ENCODE results near the gene NEDD4L. TPM values are rescaled to one million over a fixed set of nuclear protein-coding genes. Genes with fewer than 3 reads are reported as not detected.

Gene NEDD4L
- total RNA-seq, 2 experiments from 2014 or later = 3.4 to 4.3 TPM

GRCh38 chr18:58135183-58135641 is 91.2 kb downstream of the NEDD4L start:
- Mint-ChIP-seq H3K9me3 (ENCODE audit: insufficient read depth) (no peaks in the 10 kb centered on the region), H3K36me3 (ENCODE audit: low read depth) (no peaks in the 10 kb centered on the region), H3K27me3 (ENCODE audit: low read depth) (peaks cover 14% of the 10 kb centered on the region), H3K27ac (no peak overlapping the region), H3K4me3 (no peak overlapping the region), H3K4me1 (ENCODE audit: low read depth) (peaks cover 20% of the 10 kb centered on the region)
- CTCF ChIA-PET = interaction anchor here (0.6 to 3.1 kb wide), 24 partner anchors 8 to 506 kb away, joined by 3 to 12 read pairs (median 3); partner anchors contain the start of gene NEDD4L
- peak; percentile 48 for DNase-seq
- ATAC-seq = peak; percentile 62
- POLR2A ChIA-PET = no interaction called here

DNA sequence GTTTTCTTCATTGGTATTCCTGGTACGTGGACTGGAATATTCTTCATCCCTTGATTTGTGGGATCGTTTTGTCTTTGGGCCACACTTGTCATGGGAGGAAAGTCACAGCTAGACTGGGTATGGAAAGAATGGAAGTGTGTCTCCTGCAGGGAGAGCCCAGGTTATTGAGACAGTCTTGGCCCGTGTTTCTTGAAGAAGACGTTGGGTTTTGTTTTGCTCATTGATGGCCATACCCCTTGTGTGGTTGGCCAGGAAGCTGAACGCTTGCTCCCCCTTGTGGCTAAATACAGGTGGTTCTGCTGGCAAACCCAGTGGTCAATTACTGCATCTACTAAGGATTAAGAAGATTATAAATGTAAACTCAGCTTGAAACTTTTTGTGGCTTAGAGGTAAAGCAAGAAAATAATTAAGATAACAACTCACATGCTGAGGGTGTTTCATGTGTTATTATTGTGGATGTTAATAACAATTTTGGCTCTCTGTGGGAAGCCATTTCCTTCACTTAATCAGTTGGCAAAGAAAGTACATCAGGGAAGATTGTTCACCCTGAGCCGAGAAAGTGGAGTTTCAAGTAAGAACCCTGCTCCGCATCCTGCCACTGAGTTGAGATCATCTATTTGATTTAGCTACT is 91.8 kb downstream of the NEDD4L start:
- H3K27ac Mint-ChIP-seq = no peak overlapping the region
- H3K9me3 Mint-ChIP-seq (ENCODE audit: insufficient read depth) = no peaks in the 10 kb centered on the region
- ATAC-seq (peak; percentile 86), DNase-seq (peak; percentile 68)
- no peak overlapping the region for H3K4me3 Mint-ChIP-seq
- ChIA-PET CTCF (interaction anchor here (0.7 to 3.1 kb wide), 26 partner anchors 9 to 506 kb away, joined by 3 to 12 read pairs (median 3); partner anchors contain the start of gene NEDD4L), POLR2A (no interaction called here)
- H3K4me1 Mint-ChIP-seq (ENCODE audit: low read depth) = peaks cover 20% of the 10 kb centered on the region
- peaks cover 14% of the 10 kb centered on the region for H3K27me3 Mint-ChIP-seq (ENCODE audit: low read depth)
- no peaks in the 10 kb centered on the region for H3K36me3 Mint-ChIP-seq (ENCODE audit: low read depth)

DNA sequence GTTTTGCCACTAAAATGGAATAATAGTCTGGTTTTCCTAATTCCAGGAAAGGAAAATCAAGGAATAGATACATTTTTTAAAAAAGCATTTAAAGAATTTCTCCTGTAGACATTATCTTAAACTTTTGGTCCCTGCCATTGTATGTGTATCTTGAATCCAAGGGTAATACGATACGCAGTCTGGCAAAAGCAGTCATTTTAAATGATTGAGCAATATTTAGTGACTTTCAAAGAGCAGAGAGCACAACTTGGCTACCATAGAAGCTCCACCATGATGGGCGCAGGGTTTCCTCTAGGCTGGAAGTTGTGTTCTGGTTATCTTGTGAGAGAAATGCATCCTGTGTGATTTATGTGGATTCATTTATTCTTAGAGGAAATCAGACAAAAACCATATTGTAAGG is 92.9 kb downstream of the NEDD4L start:
- Mint-ChIP-seq H3K4me1 (ENCODE audit: low read depth) (peaks cover 20% of the 10 kb centered on the region), H3K36me3 (ENCODE audit: low read depth) (no peaks in the 10 kb centered on the region), H3K27me3 (ENCODE audit: low read depth) (peaks cover 14% of the 10 kb centered on the region), H3K4me3 (no peak overlapping the region), H3K9me3 (ENCODE audit: insufficient read depth) (no peaks in the 10 kb centered on the region), H3K27ac (no peak overlapping the region)
- POLR2A ChIA-PET = no interaction called here
- DNase-seq (no peak), ATAC-seq (no peak)
- CTCF ChIA-PET = interaction anchor here (1.1 to 3.1 kb wide), 5 partner anchors 15 to 99 kb away, joined by 4 to 12 read pairs (median 7); partner anchors contain the start of gene NEDD4L

GRCh38 chr18:58139459-58140386 is 95.7 kb downstream of the NEDD4L start:
- ATAC-seq = no peak
- Mint-ChIP-seq H3K4me3 (no peak overlapping the region), H3K27ac (no peak overlapping the region), H3K36me3 (ENCODE audit: low read depth) (no peaks in the 10 kb centered on the region), H3K4me1 (ENCODE audit: low read depth) (peaks cover 18% of the 10 kb centered on the region), H3K27me3 (ENCODE audit: low read depth) (peaks cover 14% of the 10 kb centered on the region), H3K9me3 (ENCODE audit: insufficient read depth) (no peaks in the 10 kb centered on the region)
- ChIA-PET POLR2A (no interaction called here), CTCF (interaction anchor here (1.0 kb wide), 1 partner anchor 88 kb away, joined by 3 read pairs; no protein-coding TSS in a partner anchor)
- DNase-seq = no peak

- H3K27me3 Mint-ChIP-seq (ENCODE audit: low read depth) = peaks cover 12% of the 10 kb centered on the region
- H3K4me1 Mint-ChIP-seq (ENCODE audit: low read depth) = peaks cover 9% of the 10 kb centered on the region
- ATAC-seq (no peak), DNase-seq (no peak)
- no peaks in the 10 kb centered on the region for H3K36me3 Mint-ChIP-seq (ENCODE audit: low read depth)
- POLR2A ChIA-PET = no interaction called here
- H3K27ac Mint-ChIP-seq = no peak overlapping the region
- H3K4me3 Mint-ChIP-seq = no peak overlapping the region
- H3K9me3 Mint-ChIP-seq (ENCODE audit: insufficient read depth) = no peaks in the 10 kb centered on the region
- CTCF ChIA-PET = interaction anchor here (1.0 kb wide), 1 partner anchor 89 kb away, joined by 3 read pairs; no protein-coding TSS in a partner anchor
Measured at GRCh38 chr18:58140387-58141325, 96.6 kb downstream of the NEDD4L start.

DNA sequence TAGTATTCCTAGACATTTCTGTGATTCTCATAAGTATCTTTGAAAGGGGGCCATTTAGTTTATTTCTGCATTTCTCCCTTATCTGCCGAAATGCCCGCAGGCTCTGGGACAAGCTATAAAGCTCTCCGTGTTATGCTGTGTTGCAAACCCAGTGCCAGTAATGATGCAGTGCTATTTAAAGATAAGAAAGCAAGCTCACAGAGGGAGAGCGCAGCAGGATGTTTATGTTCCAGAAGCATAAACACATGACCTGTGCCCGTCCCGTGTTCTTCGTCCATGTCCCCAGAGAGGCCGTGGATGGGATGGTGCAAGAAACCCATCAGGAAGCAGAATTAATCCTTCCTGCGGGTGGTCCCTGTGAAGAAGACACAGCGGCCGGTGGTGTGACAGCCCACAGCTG is 99.4 kb downstream of the NEDD4L start:
- H3K9me3 Mint-ChIP-seq (ENCODE audit: insufficient read depth) = no peaks in the 10 kb centered on the region
- no peak for ATAC-seq
- ChIA-PET CTCF (interaction anchor here (1.0 kb wide), 1 partner anchor 100 kb away, joined by 3 read pairs; no protein-coding TSS in a partner anchor), POLR2A (no interaction called here)
- no peak overlapping the region for H3K27ac Mint-ChIP-seq
- peaks cover 6% of the 10 kb centered on the region for H3K27me3 Mint-ChIP-seq (ENCODE audit: low read depth)
- H3K4me3 Mint-ChIP-seq = no peak overlapping the region
- H3K4me1 Mint-ChIP-seq (ENCODE audit: low read depth) = peaks cover 3% of the 10 kb centered on the region
- DNase-seq = no peak
- no peaks in the 10 kb centered on the region for H3K36me3 Mint-ChIP-seq (ENCODE audit: low read depth)

GRCh38 chr18:58144106-58144505 is 100.1 kb downstream of the NEDD4L start:
- ChIA-PET CTCF (no interaction called here), POLR2A (no interaction called here)
- DNase-seq (no peak), ATAC-seq (no peak)
- Mint-ChIP-seq H3K27ac (no peak overlapping the region), H3K27me3 (ENCODE audit: low read depth) (peaks cover 3% of the 10 kb centered on the region), H3K36me3 (ENCODE audit: low read depth) (no peaks in the 10 kb centered on the region), H3K4me3 (no peak overlapping the region), H3K9me3 (ENCODE audit: insufficient read depth) (no peaks in the 10 kb centered on the region), H3K4me1 (ENCODE audit: low read depth) (peaks cover 3% of the 10 kb centered on the region)

DNA sequence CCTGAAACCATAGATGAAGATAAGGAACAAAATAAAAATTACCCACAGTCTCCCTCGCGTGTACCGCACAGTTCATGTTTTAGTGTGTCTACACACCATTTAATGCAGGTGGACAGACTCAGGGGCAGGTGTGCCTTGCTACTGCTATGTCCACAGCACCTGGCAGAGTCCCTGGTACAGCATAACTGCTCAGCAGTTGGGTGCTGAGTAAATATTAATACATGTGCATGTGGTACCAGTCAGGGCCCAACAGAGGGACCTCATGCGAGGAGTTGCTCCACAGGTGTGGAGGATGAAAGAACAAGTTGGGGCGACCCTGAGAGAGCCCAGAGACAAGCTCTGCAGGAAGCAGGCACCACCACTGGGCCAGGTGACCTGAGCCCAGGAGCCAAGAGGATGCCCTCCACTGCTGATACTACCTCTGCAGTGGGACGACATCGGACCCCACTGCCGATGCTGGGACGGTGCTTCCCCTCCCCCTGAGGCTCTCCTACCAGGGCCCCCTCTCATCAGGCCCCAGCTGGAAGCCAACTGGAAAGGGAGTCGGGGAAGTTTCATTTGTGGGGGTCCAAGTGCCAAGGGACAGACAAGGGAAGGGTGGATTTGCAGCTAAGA is 100.8 kb downstream of the NEDD4L start:
- H3K4me1 Mint-ChIP-seq (ENCODE audit: low read depth) = no peaks in the 10 kb centered on the region
- DNase-seq = no peak
- no peak overlapping the region for H3K27ac Mint-ChIP-seq
- CTCF ChIA-PET = no interaction called here
- no peaks in the 10 kb centered on the region for H3K36me3 Mint-ChIP-seq (ENCODE audit: low read depth)
- no peak overlapping the region for H3K4me3 Mint-ChIP-seq
- POLR2A ChIA-PET = no interaction called here
- H3K27me3 Mint-ChIP-seq (ENCODE audit: low read depth) = peaks cover under 1% of the 10 kb centered on the region
- ATAC-seq = no peak
- H3K9me3 Mint-ChIP-seq (ENCODE audit: insufficient read depth) = no peaks in the 10 kb centered on the region

GRCh38 chr18:58146099-58146498 is 102.1 kb downstream of the NEDD4L start:
- no peaks in the 10 kb centered on the region for H3K27me3 Mint-ChIP-seq (ENCODE audit: low read depth)
- ATAC-seq = no peak
- H3K9me3 Mint-ChIP-seq (ENCODE audit: insufficient read depth) = no peaks in the 10 kb centered on the region
- no peaks in the 10 kb centered on the region for H3K36me3 Mint-ChIP-seq (ENCODE audit: low read depth)
- no peak overlapping the region for H3K27ac Mint-ChIP-seq
- ChIA-PET POLR2A (no interaction called here), CTCF (interaction anchor here (1.6 kb wide), 1 partner anchor 10 kb away, joined by 4 read pairs; no protein-coding TSS in a partner anchor)
- H3K4me1 Mint-ChIP-seq (ENCODE audit: low read depth) = no peaks in the 10 kb centered on the region
- H3K4me3 Mint-ChIP-seq = no peak overlapping the region
- DNase-seq = no peak

DNA sequence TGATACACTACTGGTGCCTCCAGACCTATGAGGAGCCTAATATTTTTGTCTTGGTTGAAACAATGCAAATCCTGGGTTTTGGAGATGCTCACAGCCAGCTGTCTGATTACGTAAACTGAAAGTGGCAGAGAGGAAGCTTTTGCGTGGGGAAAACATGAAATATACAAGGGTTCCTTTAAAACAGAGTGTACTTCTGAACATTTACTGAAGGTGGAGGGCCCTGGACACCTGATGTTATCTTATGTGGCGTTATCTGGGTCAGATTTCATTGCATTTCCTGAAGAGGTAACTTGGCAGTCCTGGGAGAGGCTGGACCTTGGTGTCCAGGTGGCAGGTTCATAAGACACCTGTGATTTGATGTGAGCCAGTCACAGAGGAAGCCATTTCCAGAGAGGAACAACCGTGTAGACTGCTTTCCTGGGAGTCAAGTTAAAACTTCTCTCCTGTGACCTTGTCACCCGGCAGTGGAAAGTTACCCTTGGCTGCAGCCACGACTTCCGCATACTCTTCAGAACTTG is 105.0 kb downstream of the NEDD4L start:
- Mint-ChIP-seq H3K4me3 (no peak overlapping the region), H3K36me3 (ENCODE audit: low read depth) (no peaks in the 10 kb centered on the region), H3K27ac (no peak overlapping the region), H3K9me3 (ENCODE audit: insufficient read depth) (no peaks in the 10 kb centered on the region), H3K27me3 (ENCODE audit: low read depth) (peaks cover 3% of the 10 kb centered on the region), H3K4me1 (ENCODE audit: low read depth) (no peaks in the 10 kb centered on the region)
- ATAC-seq = no peak
- CTCF ChIA-PET = no interaction called here
- DNase-seq = no peak
- POLR2A ChIA-PET = no interaction called here

- ChIA-PET CTCF (no interaction called here), POLR2A (no interaction called here)
- no peaks in the 10 kb centered on the region for H3K9me3 Mint-ChIP-seq (ENCODE audit: insufficient read depth)
- no peak overlapping the region for H3K4me3 Mint-ChIP-seq
- no peaks in the 10 kb centered on the region for H3K4me1 Mint-ChIP-seq (ENCODE audit: low read depth)
- H3K36me3 Mint-ChIP-seq (ENCODE audit: low read depth) = no peaks in the 10 kb centered on the region
- no peak for DNase-seq
- no peak for ATAC-seq
- no peak overlapping the region for H3K27ac Mint-ChIP-seq
- H3K27me3 Mint-ChIP-seq (ENCODE audit: low read depth) = peaks cover 7% of the 10 kb centered on the region
Measured at GRCh38 chr18:58150772-58151171, 106.7 kb downstream of the NEDD4L start.
